CD14-positive monocyte (primary cell): Measurements from ENCODE around the gene GEMIN7. TPM values are rescaled to one million over a fixed set of nuclear protein-coding genes. Genes with fewer than 3 reads are reported as not detected.

ENCODE experiments used
- DNase-seq, 3 donors: peaks; one replicate each; pipeline ENCODE4 v3.0.0-alpha.2; 2011 to 2022
- H2AFZ ChIP-seq: 2 replicates; pipeline ENCODE4 v1.6.0; 2012; ENCODE audit warnings: mild to moderate bottlenecking, low read depth, low read length, inconsistent platforms; ENCODE audit not compliant: insufficient read depth, poor library complexity, severe bottlenecking
- H3K27ac ChIP-seq, 2 donors: 1 replicate in 1 of 2; 2 replicates in 1 of 2; pipeline ENCODE4 v1.5.1; 2012 to 2013; ENCODE audit warnings: low read length in 2 of 2, control low read depth in 1 of 2, inconsistent platforms in 1 of 2, low read depth in 1 of 2, mild to moderate bottlenecking in 1 of 2
- H3K27me3 ChIP-seq, 2 donors: one replicate each; pipeline versions ENCODE4 v1.6.0 to v1.6.1; 2011 to 2013; ENCODE audit warnings: low read length in 2 of 2; ENCODE audit not compliant: control insufficient read depth in 2 of 2, insufficient read depth in 2 of 2
- H3K36me3 ChIP-seq, 2 donors: replicated peaks in 1 of 2; 1 replicate in 1 of 2; 2 replicates in 1 of 2; pipeline versions ENCODE4 v1.5.1 to v1.6.1; 2012 to 2013; ENCODE audit warnings: low read length in 2 of 2, control low read depth in 1 of 2, inconsistent platforms in 1 of 2, mild to moderate bottlenecking in 1 of 2; ENCODE audit not compliant: insufficient read depth in 2 of 2, control insufficient read depth in 1 of 2
- H3K4me1 ChIP-seq, 2 donors: 1 replicate in 1 of 2; 2 replicates in 1 of 2; pipeline versions ENCODE4 v1.5.1 to v1.6.1; 2012 to 2013; ENCODE audit warnings: low read length in 2 of 2, control low read depth in 1 of 2, inconsistent platforms in 1 of 2, mild to moderate bottlenecking in 1 of 2, moderate library complexity in 1 of 2; ENCODE audit not compliant: insufficient read depth in 2 of 2, control insufficient read depth in 1 of 2
- H3K4me2 ChIP-seq: replicated peaks from 2 replicates; pipeline ENCODE3; 2012; ENCODE audit warnings: low read length, moderate library complexity, mild to moderate bottlenecking; ENCODE audit not compliant: poor library complexity, severe bottlenecking; ENCODE audit errors: extremely low read depth
- H3K4me3 ChIP-seq, 3 experiments: fragments of 200-600 bp in 1 of 3; sonication (generic) in 1 of 3; replicated peaks in 1 of 3; 1 replicate in 2 of 3; 2 replicates in 1 of 3; pipeline ENCODE4 v1.5.1; 2011 to 2013; ENCODE audit warnings: low read length in 3 of 3, mild to moderate bottlenecking in 3 of 3, control low read depth in 2 of 3, low read depth in 2 of 3, inconsistent platforms in 1 of 3, moderate library complexity in 1 of 3
- H3K79me2 ChIP-seq: 2 replicates; pipeline ENCODE4 v1.6.0; 2012; ENCODE audit warnings: mild to moderate bottlenecking, control low read depth, inconsistent platforms, low read length, moderate library complexity; ENCODE audit not compliant: insufficient read depth
- H3K9ac ChIP-seq: 2 replicates; pipeline ENCODE4 v1.6.0; 2017; ENCODE audit warnings: low read length, mild to moderate bottlenecking; ENCODE audit not compliant: insufficient read depth, poor library complexity, severe bottlenecking
- H3K9me3 ChIP-seq, 2 donors: replicated peaks in 1 of 2; 1 replicate in 1 of 2; 2 replicates in 1 of 2; pipeline versions ENCODE4 v1.5.1 to v1.6.1; 2012 to 2013; ENCODE audit warnings: low read length in 2 of 2, control low read depth in 1 of 2; ENCODE audit not compliant: control insufficient read depth in 1 of 2, insufficient read depth in 1 of 2
- H4K20me1 ChIP-seq: 2 replicates; pipeline ENCODE4 v1.6.0; 2012; ENCODE audit warnings: mild to moderate bottlenecking, low read length, control low read depth, moderate library complexity; ENCODE audit not compliant: insufficient read depth
- H3K27ac Mint-ChIP-seq, 7 donors: one replicate each; pipeline ENCODE4 v1.8.0; 2020; ENCODE audit warnings: mild to moderate bottlenecking in 7 of 7, mixed read lengths in 7 of 7, moderate library complexity in 6 of 7, inconsistent platforms in 2 of 7
- H3K27me3 Mint-ChIP-seq, 3 donors: one replicate each; pipeline ENCODE4 v1.8.0; 2021 to 2022; ENCODE audit warnings: low read depth in 3 of 3, mild to moderate bottlenecking in 3 of 3, mixed read lengths in 3 of 3, moderate library complexity in 3 of 3, inconsistent platforms in 1 of 3
- H3K36me3 Mint-ChIP-seq, 2 donors: one replicate each; pipeline ENCODE4 v1.8.0; 2020; ENCODE audit warnings: mixed read lengths in 2 of 2, inconsistent platforms in 1 of 2, mild to moderate bottlenecking in 1 of 2
- H3K4me1 Mint-ChIP-seq: one replicate; pipeline ENCODE4 v1.8.0; 2020; ENCODE audit warnings: mild to moderate bottlenecking, mixed read lengths
- H3K4me3 Mint-ChIP-seq, 2 donors: one replicate each; pipeline ENCODE4 v1.8.0; 2020; ENCODE audit warnings: mild to moderate bottlenecking in 2 of 2, mixed read lengths in 2 of 2, moderate library complexity in 1 of 2
- H3K9me3 Mint-ChIP-seq, 7 donors: one replicate each; pipeline ENCODE4 v1.8.0; 2020 to 2022; ENCODE audit warnings: mixed read lengths in 7 of 7, mild to moderate bottlenecking in 6 of 7, moderate library complexity in 6 of 7, inconsistent platforms in 2 of 7
- CTCF ChIP-seq: fragments of 200-600 bp; IDR thresholded peaks from one replicate; pipeline ENCODE4 v1.8.0; 2022; ENCODE audit warnings: antibody characterized with exemption, mild to moderate bottlenecking
- WGBS: methylation state at CpG from one replicate; pipeline ENCODE4 v1.1.5; 2013; ENCODE audit warnings: missing lambda C conversion rate; ENCODE audit not compliant: insufficient coverage; 5-methylcytosine and 5-hydroxymethylcytosine counted together
- intact Hi-C, 2 donors: fragments of 100-400 bp; cut with micrococcal nuclease; formaldehyde crosslinking; loops; one replicate each; pipeline versions ENCODE4 v1.15.0 to v1.15.1; 2023
- polyA plus RNA-seq, 3 donors: library from polyadenylated mRNA; depleted of rRNA in 1 of 3; unstranded in 2 of 3; stranded (reverse) in 1 of 3; fragments of 300-500 nt in 2 of 3; fragments of >200 nt in 1 of 3; fragmentation: Illumina TruSeq in 2 of 3; gene quantifications; 1 replicate in 2 of 3; 2 replicates in 1 of 3; pipeline ENCODE4 v1.2.3, GENCODE V29; 2012 to 2021

The GEMIN7 gene
- polyA plus RNA-seq, 3 donors, result 67.6 to 83.4 (median 78.4) TPM

- peaks cover 13% of the 10 kb centered on the region for H3K79me2 ChIP-seq
- H3K4me2 ChIP-seq, result no peak overlapping the region
- no peaks in the 10 kb centered on the region for H3K9me3 ChIP-seq
- H3K9ac ChIP-seq, result no peak overlapping the region
- Mint-ChIP-seq H3K9me3 (no peaks in the 10 kb centered on the region), H3K4me1 (peaks cover 6% of the 10 kb centered on the region), H3K27me3 (peaks cover 0 to 2% (median 0%) of the 10 kb centered on the region in 3 donors), H3K4me3 (no peak overlapping the region), H3K36me3 (peaks cover 19 to 27% of the 10 kb centered on the region in 2 donors), H3K27ac (peak overlapping the region in 1 of 7 donors; percentile 17)
- no peak overlapping the region for H3K4me3 ChIP-seq
- H4K20me1 ChIP-seq, result peaks cover 43% of the 10 kb centered on the region
- H3K27ac ChIP-seq, result no peak overlapping the region
- intact Hi-C loops, result no loop called here
- no peak for DNase-seq
- H3K4me1 ChIP-seq, result no peaks in the 10 kb centered on the region
- TF ChIP-seq CTCF, result no peak
- H3K36me3 ChIP-seq, result peaks cover 21 to 29% of the 10 kb centered on the region in 2 donors
- H2AFZ ChIP-seq, result no peak overlapping the region
- H3K27me3 ChIP-seq, result no peaks in the 10 kb centered on the region
- 98% methylated on average over 8 of the region's 11 CpGs for WGBS
Measured at GRCh38 chr19:45138303-45138751, 59.3 kb downstream of the GEMIN7 start.

- Mint-ChIP-seq H3K4me3 (no peak overlapping the region), H3K27me3 (peaks cover 0 to 2% (median 0%) of the 10 kb centered on the region in 3 donors), H3K9me3 (no peaks in the 10 kb centered on the region), H3K4me1 (peaks cover 6% of the 10 kb centered on the region), H3K36me3 (peaks cover 21 to 27% of the 10 kb centered on the region in 2 donors), H3K27ac (peak overlapping the region in 1 of 7 donors; percentile 54)
- Histone ChIP-seq H3K4me3 (no peak overlapping the region), H3K27ac (no peak overlapping the region), H3K4me2 (no peak overlapping the region), H3K79me2 (peaks cover 13% of the 10 kb centered on the region), H3K27me3 (no peaks in the 10 kb centered on the region), H3K9me3 (no peaks in the 10 kb centered on the region), H4K20me1 (peaks cover 33% of the 10 kb centered on the region), H3K9ac (no peak overlapping the region), H3K4me1 (no peaks in the 10 kb centered on the region), H2AFZ (no peak overlapping the region), H3K36me3 (peaks cover 27 to 35% of the 10 kb centered on the region in 2 donors)
- intact Hi-C loops, result loop anchor here in 1 of 2 donors (10.0 kb wide), 1 partner anchor 205 kb away; the partner anchor contains the start of gene KLC3
- no peak for DNase-seq
- WGBS, result over 99% methylated on average over 23 of the region's 24 CpGs
- no peak for TF ChIP-seq CTCF
Measured at GRCh38 chr19:45139286-45140143, 60.5 kb downstream of the GEMIN7 start.
